H54 (cell line): ENCODE results near the gene CEP162.
A peak's percentile ranks its signal among the peaks of the same experiment; 100 is the strongest.

Source experiments
- DNase-seq: peaks from one replicate; pipeline ENCODE4 v3.0.0; 2011; ENCODE audit warnings: low spot score, mixed read lengths; ENCODE audit not compliant: insufficient read length
- FAIRE-seq: peaks from 3 replicates; lab custom pipeline; 2011; peaks lifted over from hg19 to GRCh38; lab: Jason Lieb, UNC
- POLR2A ChIP-seq: IDR thresholded peaks from 2 replicates; pipeline ENCODE4 v1.6.1; 2011; ENCODE audit warnings: low read depth, mild to moderate bottlenecking, low read length

The CEP162 gene, protein sequence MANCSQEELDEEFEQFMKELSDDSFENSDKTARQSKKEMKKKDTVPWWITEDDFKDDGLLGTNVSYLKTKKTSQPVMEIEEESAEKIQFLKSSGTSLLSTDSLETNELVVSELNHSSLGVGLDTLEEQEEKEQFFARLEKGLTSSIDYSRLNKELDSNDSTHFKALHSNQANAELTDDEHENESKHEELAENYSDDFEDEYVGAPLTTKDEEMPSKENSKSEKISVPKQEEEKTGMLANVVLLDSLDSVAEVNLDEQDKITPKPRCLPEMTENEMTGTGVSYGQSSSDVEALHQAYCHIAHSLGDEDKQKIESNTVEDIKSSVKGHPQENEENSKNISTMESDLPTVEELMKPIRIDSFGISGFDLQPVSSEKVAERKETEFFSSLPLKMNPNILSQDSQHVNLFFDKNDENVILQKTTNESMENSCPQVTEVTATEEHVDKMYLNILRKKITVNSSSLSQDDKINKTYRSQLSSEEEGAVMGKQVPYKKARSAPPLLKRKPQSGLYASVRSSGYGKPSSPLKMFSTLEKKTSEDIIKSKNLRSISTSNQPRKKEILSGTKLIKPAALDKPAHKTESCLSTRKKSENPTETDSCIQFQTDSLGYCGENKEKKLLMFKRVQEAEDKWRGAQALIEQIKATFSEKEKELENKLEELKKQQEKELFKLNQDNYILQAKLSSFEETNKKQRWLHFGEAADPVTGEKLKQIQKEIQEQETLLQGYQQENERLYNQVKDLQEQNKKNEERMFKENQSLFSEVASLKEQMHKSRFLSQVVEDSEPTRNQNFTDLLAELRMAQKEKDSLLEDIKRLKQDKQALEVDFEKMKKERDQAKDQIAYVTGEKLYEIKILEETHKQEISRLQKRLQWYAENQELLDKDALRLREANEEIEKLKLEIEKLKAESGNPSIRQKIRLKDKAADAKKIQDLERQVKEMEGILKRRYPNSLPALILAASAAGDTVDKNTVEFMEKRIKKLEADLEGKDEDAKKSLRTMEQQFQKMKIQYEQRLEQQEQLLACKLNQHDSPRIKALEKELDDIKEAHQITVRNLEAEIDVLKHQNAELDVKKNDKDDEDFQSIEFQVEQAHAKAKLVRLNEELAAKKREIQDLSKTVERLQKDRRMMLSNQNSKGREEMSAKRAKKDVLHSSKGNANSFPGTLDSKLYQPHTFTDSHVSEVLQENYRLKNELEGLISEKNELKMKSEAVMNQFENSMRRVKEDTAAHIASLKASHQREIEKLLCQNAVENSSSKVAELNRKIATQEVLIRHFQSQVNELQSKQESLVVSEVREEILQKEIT (N-terminal part only)

DNA sequence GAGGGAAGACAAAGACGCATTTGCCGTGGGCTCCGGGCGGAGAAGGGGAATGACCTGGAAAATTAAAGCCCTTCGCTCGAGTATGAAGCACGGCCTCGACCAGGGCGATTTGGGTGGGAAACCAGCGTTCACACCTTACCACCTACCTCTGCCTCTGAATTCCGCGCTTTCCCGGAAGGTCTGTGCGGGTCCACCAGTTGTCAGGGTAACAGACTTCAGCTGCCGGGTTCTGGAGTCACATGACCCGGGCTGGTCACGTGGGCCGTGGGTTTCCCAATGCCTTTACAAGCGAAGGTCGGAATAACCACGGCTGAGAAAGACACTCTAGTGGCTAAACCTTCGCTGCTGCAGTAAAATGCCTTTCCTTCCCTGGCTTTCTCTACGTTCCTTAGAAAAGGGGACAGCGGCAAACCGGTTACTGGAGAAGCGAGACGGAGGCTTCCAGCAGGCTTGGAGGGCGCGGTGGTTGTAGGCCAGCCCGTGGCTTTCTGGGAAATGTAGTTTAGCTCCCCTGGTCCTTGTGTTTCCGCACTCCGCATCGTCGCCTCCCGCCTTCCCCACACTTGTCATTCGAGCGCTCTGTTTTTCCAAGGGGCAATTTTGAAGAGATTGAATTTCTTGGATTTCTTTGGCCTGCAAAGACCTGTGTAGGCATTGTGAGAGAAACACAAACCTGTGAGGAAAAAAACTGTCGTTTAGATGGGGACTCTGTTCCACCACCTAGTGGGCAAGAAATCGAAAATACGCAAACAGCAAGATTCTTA lies at the start of gene CEP162:
Gene CEP162, minus strand, starts transcription at position 210 of the 764 bp plus-strand sequence. CDS start 1,250 bp downstream, outside the sequence.
- TF ChIP-seq POLR2A: 0 out of 2 replicates have a peak, but pooled peaks have one; percentile 12
- peak; percentile 61 for DNase-seq
- peak; percentile 92 for FAIRE-seq

DNA sequence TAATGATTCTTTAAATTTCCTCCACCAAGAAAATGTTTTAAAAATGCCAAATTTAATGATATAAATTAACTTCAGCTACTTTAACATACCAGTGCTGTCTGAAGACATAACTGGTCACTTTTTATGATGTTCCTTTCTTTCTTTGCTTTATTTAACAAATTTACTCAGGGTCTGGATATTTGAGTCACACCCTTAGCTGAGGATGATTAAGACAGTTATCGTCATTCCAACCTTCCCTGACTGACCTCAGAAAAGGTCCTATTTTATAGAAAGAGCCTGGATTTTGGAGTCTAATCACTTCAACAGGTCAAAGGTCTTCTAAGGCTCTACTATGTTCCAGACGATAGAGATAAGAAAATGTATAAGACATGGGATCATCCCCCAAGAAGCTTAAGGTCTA lies 47.4 kb upstream of the CEP162 start:
- TF ChIP-seq POLR2A: no peak
- FAIRE-seq: no peak
- no peak for DNase-seq

DNA sequence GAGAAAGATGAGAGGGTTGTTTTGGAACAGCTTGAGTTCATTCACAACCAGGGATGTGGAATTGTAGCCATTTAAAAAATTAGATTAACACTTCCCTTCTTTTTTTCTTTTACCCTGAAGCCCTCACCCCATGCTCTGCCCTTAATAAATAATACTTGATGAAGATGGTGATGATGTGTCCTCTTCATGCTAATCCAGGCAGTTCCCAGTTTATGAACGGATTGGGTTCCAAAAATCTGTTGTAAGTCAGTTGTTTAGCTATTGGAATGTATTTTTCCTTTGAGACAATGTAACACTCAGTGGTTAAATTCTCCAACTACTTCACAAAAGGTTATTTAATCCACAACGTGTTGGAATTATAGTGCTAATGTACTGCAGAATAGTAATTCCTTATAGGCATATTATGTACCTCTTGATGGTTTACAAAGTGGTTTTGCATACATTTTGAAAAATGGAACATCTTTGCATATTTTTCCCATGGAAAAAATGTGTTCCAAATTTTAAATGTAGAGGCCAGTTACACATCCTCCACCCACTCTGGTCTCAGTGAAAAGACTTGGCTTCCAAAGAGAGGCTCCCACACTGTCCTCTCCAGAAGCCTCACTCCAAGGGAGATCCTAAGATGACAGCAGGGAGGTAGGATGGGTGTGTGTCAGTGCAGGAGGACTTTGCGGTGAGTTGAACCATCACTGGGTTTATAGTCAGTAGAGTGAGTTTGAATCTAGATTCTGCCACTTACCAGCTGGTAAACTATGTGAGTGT lies 45.8 kb upstream of the CEP162 start:
- FAIRE-seq (no peak), DNase-seq (no peak)
- no peak for TF ChIP-seq POLR2A

DNA sequence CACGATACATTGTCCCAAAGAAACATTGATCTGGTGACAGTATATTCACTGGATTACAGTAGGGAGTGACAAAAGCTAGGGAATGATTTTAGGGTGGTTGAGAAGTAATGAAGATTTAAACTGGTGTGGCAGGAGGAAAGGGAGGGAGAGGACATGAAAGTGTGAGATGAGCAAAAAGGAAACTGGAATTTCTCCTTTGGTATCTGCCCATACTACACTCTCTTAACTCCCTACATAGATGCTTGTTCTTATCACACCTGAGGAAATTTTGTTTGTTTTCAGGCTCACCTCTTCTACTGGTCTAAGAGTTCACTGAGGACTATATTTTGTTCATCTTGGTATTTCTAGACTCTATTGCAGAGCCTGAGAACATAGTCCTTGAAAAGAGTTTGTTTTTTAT lies 44.9 kb upstream of the CEP162 start:
- TF ChIP-seq POLR2A: no peak
- FAIRE-seq (no peak), DNase-seq (no peak)

DNA sequence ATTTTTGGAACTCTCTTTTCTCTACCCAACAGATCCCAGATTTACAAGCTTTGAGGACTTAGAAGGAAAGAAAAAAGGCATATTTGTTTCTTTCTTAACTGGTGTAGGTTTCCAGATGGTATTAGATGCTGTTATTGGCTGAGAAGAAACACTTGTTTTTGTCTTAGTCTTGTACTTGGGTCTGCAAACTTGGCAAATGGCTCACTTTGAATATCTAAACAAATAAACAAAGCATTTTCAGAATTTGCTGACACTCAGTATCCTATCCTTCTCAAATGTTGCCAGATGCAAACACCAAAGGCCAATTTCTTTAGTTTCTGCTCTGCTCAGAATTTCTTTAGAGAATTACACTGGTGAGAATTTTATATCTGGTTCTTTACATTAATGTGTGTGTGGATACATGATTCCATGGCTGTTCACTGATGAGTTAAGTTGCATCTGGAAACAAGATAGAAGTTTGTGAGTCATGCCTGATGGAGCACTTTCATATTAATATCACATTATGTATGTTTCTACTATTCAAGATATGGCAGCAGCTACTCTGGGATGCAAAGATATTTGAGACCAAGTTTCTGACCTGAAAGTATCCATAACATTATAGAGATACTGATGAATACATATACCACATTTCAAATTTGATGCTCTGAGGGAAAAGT lies 43.7 kb upstream of the CEP162 start:
- DNase-seq (no peak), FAIRE-seq (no peak)
- TF ChIP-seq POLR2A: no peak

DNA sequence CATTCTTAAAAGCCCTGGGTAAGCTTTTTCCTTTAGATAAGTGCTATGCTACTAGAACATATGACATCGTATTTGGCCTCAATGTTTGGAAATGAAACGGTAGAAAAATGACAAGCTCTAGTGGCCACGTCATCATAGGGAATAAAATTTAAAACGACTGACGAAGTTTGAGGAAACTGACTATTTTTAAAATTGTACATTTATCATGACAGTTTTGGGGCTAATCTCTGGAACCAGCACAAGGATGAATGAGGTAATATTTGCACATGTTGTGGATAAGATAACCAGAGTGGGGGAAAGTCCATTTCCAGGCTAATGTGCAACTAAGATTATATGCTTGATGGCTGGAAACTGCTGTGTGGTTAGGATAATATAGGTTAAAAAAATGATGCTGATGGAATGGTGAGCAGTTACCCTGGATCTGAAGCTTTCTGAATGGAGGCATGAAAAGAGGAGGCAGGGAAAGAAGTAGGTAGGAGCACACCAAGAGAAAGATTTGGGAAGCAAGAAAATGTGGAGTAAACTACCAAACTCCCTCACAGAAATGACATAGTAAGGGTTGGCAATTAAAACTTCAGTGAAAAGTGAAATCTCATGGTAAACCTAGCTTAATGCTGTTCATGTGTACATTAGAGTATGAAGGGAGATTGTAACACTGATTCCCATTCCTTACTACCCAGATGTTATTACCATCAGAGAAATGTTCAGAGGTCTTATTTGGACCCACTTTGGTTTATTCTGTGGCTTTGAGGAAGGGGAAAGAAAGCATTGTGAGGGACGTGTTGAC lies 42.7 kb upstream of the CEP162 start:
- no peak for DNase-seq
- no peak for FAIRE-seq
- no peak for TF ChIP-seq POLR2A

DNA sequence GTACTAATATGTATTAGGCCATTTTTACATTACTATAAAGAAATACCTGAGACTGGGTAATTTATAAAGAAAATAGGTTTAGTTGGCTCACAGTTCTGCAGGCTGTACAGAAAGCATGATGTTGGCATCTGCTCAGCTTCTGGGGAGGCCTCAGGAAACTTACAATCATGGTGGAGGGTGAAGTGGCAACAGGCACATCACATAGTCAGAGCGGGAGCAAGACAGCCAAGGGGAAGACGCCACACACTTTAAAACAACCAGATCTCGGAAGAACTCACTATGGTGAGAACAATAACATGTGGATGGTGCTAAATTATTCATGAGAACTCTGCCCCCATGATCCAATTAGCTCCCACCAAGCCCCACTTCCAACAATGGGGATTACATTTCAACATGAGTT lies 41.3 kb upstream of the CEP162 start:
- no peak for TF ChIP-seq POLR2A
- no peak for FAIRE-seq
- DNase-seq: no peak

DNA sequence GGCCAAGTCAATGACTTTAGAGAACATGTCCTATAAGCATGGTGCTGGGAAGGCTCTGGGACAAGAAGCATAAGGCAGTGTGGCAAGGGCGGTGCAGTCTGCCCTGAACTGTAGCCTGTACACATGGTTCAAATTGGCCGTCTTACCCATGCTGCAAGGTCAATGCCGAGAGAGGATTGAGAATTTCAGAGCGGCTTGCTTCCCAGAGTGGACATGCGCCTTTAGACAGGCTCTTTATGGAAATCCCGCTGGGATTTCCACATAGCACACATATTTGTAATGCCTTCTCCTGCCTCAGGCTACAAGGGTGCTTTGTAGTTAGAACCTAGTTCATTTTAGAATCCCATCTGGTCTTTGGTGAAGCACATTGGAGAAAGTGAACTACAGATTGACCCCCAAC lies 36.1 kb upstream of the CEP162 start:
- FAIRE-seq: no peak
- DNase-seq: no peak
- TF ChIP-seq POLR2A: no peak

DNA sequence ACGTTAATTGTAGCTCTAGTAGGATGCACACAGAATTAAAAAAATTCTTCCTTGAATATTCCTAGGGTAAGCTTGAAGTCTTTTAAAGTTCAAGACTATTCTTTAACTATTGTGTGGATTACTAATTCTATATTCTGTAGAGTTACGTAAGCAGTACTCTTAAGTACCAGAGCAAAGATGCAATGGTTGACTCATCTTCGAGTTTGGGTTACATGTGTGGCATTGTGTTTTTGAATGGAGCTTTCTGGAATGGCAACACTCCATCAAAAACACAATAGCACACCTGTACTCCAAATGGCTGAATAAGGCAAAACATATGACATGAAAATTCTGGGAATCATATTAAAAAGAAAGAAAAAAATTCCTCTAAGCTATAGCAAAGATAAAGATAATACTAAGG lies 33.5 kb upstream of the CEP162 start:
- DNase-seq: no peak
- TF ChIP-seq POLR2A: no peak
- FAIRE-seq: no peak

DNA sequence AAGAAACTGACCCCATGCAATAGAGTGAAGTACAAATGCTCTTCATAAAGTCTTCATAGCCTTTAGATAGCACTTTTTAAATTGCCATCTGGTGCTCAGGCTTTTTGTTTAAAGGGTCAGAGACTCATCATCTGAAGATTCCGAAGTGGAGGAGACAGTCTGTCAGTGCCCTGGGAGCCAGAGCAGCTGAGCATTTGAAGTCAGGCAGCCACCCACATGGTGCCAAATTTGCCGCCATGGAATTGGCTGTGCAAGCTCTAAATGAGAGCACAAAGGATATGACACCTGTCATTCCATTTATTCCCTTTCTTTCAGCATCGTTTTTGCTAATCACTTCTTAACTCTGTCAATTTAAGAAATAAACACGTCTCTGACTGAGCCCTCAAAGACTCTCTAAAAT lies 32.8 kb upstream of the CEP162 start:
- no peak for DNase-seq
- FAIRE-seq: no peak
- TF ChIP-seq POLR2A: no peak

DNA sequence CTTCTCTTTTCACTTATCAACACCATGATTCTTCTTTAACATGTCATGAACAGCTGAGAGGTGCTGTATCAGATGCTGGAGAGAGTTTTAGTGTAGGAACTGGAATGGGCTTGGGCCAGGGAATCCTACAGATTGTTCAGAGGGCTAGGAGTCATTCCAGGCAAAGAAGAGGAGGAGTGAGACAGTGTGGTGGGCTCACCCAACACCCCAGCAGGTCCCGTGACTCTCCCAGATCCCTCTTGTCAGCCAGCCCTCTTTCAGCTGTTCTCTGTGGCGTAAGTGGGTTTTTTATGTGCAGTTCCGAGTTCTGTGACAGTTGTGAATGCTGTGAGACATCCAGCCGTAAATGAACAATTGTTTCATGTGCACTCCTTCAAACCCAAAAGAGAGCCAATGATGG lies 31.4 kb upstream of the CEP162 start:
- FAIRE-seq: no peak
- TF ChIP-seq POLR2A: no peak

More for the DNA sequence above, 31.4 kb upstream of the CEP162 start:
- no peak for DNase-seq
